ENCODE results near the gene GARS1.

The GARS1 gene

DNA sequence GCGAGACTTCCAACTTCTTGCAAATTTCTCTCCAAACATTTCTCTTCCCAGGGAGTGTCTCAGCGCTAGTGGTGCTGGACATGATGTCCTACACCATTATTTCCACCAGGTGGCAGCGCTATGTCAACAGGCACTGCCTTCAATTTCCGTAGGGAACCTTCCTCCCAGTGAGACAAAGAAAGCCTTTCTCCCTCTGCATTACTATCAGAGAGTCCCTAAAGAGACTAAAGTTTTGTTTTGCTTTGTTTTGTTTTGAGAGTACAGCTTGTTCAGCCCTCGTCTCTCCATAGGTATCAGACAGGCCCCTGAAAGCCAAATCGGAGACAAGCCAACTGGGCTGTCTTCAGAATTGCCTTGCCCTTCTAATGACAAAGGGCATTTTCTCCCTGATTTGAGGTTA, 45.8 kb upstream of the GARS1 start:
- Histone ChIP-seq H3K27ac (ENCODE audit: low read depth, low read length) (no peak overlapping the region), H3K4me3 (ENCODE audit: low read length) (no peak overlapping the region), H4K20me1 (ENCODE audit: control insufficient read depth, insufficient read depth, low read depth, low read length) (no peaks in the 10 kb centered on the region), H3K9me3 (ENCODE audit: control insufficient read depth, insufficient read depth, low read length) (no peaks in the 10 kb centered on the region), H3F3A (ENCODE audit: control insufficient read depth, insufficient read depth) (no peaks in the 10 kb centered on the region), H3K79me2 (ENCODE audit: control insufficient read depth, low read length) (no peaks in the 10 kb centered on the region), H3K4me1 (ENCODE audit: control insufficient read depth, low read length) (peaks cover 7% of the 10 kb centered on the region), H3K4me2 (ENCODE audit: low read length) (no peak overlapping the region), H3K9me2 (replicated peaks; ENCODE audit: control insufficient read depth, low read length) (no peaks in the 10 kb centered on the region), H3K27me3 (ENCODE audit: control insufficient read depth, low read length) (no peaks in the 10 kb centered on the region), H3K36me3 (ENCODE audit: control insufficient read depth, low read length) (no peaks in the 10 kb centered on the region)
- TF ChIP-seq, protein P1, sequence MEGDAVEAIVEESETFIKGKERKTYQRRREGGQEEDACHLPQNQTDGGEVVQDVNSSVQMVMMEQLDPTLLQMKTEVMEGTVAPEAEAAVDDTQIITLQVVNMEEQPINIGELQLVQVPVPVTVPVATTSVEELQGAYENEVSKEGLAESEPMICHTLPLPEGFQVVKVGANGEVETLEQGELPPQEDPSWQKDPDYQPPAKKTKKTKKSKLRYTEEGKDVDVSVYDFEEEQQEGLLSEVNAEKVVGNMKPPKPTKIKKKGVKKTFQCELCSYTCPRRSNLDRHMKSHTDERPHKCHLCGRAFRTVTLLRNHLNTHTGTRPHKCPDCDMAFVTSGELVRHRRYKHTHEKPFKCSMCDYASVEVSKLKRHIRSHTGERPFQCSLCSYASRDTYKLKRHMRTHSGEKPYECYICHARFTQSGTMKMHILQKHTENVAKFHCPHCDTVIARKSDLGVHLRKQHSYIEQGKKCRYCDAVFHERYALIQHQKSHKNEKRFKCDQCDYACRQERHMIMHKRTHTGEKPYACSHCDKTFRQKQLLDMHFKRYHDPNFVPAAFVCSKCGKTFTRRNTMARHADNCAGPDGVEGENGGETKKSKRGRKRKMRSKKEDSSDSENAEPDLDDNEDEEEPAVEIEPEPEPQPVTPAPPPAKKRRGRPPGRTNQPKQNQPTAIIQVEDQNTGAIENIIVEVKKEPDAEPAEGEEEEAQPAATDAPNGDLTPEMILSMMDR (IDR thresholded peaks at IDR 0.05; ENCODE audit: low read depth, low read length, poor library complexity, severe bottlenecking), result peak; percentile 93
- TF ChIP-seq EZH2phosphoT487 (IDR thresholded peaks at IDR 0.05; ENCODE audit: borderline replicate concordance, low read length), result no peak

DNA sequence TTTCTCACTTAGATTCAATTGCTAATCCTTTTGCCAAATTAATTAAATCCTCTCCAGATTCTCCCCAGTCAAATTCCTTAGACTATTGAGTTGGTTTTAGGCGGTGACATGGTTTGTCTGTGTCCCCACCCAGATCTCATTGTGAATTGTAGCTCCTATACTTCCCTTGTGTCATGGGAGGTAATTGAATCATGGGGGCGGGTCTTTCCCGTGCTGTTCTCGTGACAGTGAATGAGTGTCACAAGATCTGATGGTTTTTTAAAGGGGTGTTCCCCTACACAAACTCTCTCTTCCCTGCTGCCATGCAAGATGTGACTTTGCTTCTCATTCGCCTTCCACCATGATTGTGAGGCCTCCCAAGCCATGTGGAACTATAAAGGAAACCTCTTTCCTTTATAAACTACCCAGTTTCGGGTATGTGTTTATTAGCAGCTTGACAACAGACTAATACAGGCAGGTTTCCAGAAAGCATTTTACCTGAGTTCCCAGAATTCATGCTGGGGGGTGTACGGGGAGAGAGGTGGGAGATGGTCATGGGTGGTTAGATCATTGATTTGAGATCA, 44.7 kb upstream of the GARS1 start:
- H3K27me3 ChIP-seq (ENCODE audit: control insufficient read depth, low read length), result no peaks in the 10 kb centered on the region
- no peaks in the 10 kb centered on the region for H4K20me1 ChIP-seq (ENCODE audit: control insufficient read depth, insufficient read depth, low read depth, low read length)
- no peak overlapping the region for H3K4me2 ChIP-seq (ENCODE audit: low read length)
- no peaks in the 10 kb centered on the region for H3K36me3 ChIP-seq (ENCODE audit: control insufficient read depth, low read length)
- no peaks in the 10 kb centered on the region for H3K9me2 ChIP-seq (replicated peaks; ENCODE audit: control insufficient read depth, low read length)
- no peak overlapping the region for H3K27ac ChIP-seq (ENCODE audit: low read depth, low read length)
- no peaks in the 10 kb centered on the region for H3F3A ChIP-seq (ENCODE audit: control insufficient read depth, insufficient read depth)
- H3K4me1 ChIP-seq (ENCODE audit: control insufficient read depth, low read length), result peaks cover 7% of the 10 kb centered on the region
- no peaks in the 10 kb centered on the region for H3K9me3 ChIP-seq (ENCODE audit: control insufficient read depth, insufficient read depth, low read length)
- no peaks in the 10 kb centered on the region for H3K79me2 ChIP-seq (ENCODE audit: control insufficient read depth, low read length)
- TF ChIP-seq, protein P1 (IDR thresholded peaks at IDR 0.05; ENCODE audit: low read depth, low read length, poor library complexity, severe bottlenecking), result no peak
- TF ChIP-seq EZH2phosphoT487 (IDR thresholded peaks at IDR 0.05; ENCODE audit: borderline replicate concordance, low read length), result no peak
- H3K4me3 ChIP-seq (ENCODE audit: low read length), result no peak overlapping the region

DNA sequence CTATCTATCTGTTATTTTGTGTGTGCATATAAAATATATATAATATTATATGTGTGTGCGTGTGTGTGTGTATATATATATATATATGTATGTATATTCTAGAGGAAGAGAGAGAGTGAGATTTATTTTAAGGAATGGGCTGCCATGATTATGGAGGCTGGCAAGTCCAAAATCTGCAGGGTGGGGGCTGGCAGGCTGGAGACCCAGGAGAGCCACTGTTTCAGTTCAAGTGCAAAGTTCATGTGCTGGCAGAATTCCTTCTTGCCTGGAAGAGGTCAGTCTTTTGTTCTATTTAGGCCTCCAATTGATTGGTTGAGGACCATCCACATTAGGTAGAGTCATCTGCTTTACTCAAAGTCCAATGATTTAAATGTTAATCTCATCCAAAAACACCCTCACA, 42.3 kb upstream of the GARS1 start:
- Histone ChIP-seq H3F3A (ENCODE audit: control insufficient read depth, insufficient read depth) (no peaks in the 10 kb centered on the region), H3K9me2 (replicated peaks; ENCODE audit: control insufficient read depth, low read length) (no peaks in the 10 kb centered on the region), H3K9me3 (ENCODE audit: control insufficient read depth, insufficient read depth, low read length) (no peaks in the 10 kb centered on the region), H4K20me1 (ENCODE audit: control insufficient read depth, insufficient read depth, low read depth, low read length) (no peaks in the 10 kb centered on the region), H3K27ac (ENCODE audit: low read depth, low read length) (no peak overlapping the region), H3K4me1 (ENCODE audit: control insufficient read depth, low read length) (peaks cover 7% of the 10 kb centered on the region), H3K4me2 (ENCODE audit: low read length) (no peak overlapping the region), H3K79me2 (ENCODE audit: control insufficient read depth, low read length) (no peaks in the 10 kb centered on the region), H3K27me3 (ENCODE audit: control insufficient read depth, low read length) (no peaks in the 10 kb centered on the region), H3K4me3 (ENCODE audit: low read length) (no peak overlapping the region), H3K36me3 (ENCODE audit: control insufficient read depth, low read length) (no peaks in the 10 kb centered on the region)
- no peak for TF ChIP-seq EZH2phosphoT487 (IDR thresholded peaks at IDR 0.05; ENCODE audit: borderline replicate concordance, low read length)
- TF ChIP-seq, protein P1 (IDR thresholded peaks at IDR 0.05; ENCODE audit: low read depth, low read length, poor library complexity, severe bottlenecking), result no peak

All from DOHH2 (cell line).